ENCODE results near the gene SAA1.

Gene SAA1

GRCh38 chr11:18310800-18311340 is 44.8 kb downstream of the SAA1 start:
- no peak for DNase-seq (ENCODE audit: low spot score)

DNA sequence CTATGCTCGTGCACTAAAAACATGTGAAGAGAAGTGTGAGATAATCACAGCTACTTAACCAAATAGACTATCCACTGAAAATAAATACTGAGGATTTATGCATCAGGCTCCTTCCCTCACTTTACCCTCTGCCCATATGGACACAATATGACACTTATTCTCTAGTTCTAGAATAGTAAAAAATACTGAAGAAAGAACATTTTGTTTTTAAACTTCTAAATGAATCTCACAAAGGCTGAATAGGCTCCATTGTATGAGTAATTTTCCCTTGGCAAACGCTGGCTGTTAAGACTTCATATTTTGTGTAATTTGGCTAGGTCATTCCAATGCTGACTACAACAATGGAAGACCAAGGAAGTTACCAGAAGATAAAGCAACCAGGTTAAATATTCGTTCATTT is 45.9 kb downstream of the SAA1 start:
- DNase-seq (ENCODE audit: low spot score) = no peak

GRCh38 chr11:18312663-18313420 is 46.8 kb downstream of the SAA1 start:
- DNase-seq (ENCODE audit: low spot score) = no peak

GRCh38 chr11:18313965-18314763 is 48.1 kb downstream of the SAA1 start:
- DNase-seq (ENCODE audit: low spot score) = no peak

DNA sequence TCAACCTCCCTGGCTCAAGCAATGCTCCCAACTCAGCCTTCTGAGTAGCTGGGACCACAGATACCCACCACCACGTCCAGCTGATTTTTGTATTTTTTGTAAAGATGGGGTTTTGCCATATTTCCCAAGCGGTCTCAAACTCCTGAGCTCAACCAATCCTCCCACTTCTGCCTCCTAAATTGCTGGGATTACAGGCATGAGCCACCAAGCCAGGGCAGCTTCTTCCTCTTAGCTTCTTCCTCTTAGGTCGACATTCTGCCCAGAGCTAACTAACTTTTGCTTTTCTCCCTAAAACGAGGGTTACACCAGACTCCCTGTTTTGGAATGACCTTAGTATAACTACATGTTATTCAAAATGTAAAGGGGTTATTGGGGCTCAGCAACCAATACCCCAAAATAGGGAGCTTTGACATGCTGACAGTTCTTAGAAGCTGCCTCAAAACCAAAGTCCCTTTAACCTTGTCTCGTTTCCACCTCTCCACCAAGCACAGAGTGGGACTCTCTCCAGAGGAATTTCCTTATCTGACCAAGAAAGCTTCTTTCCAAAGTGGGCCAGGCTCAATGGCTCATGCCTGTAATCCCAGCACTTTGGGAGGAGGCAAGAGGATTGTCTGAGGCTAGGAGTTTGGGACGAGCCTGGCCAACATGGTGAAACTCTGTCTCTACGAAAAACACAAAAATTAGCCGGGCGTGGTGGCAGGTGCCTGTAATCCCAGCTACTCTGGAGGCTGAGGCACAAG is 48.9 kb downstream of the SAA1 start:
- DNase-seq (ENCODE audit: low spot score) = no peak

GRCh38 chr11:18315893-18316292 is 49.8 kb downstream of the SAA1 start:
- DNase-seq (ENCODE audit: low spot score) = no peak

DNA sequence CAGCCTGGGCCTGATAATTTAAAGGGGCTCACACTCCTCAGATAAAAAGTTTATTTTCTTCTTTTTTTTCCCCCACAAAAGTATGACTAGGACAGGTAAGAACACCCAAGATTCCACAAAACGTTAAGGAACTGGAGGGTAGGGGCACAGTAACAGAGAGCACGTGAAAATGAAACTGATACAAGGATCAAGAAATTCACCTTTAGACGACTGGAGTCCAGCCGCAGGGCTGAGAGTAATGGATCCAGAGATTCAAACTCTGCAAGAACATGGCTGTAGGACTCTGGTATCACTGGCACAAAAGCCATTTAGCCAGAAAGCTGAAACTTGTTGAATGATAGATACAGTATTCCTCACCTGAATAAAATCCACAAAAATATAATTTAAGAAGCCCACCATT is 51.5 kb downstream of the SAA1 start:
- no peak for DNase-seq (ENCODE audit: low spot score)
